Muscle layer of colon (tissue), 2 donors: Measurements from ENCODE around the gene ADAMTS15.
A peak's percentile ranks its signal among the peaks of the same experiment; 100 is the strongest.

ENCODE experiments used
- H3K27ac ChIP-seq: one replicate; pipeline ENCODE4 v1.7.0; 2013; ENCODE audit warnings: low read depth, mild to moderate bottlenecking, low read length, moderate library complexity
- H3K27me3 ChIP-seq, 2 donors: one replicate each; pipeline ENCODE4 v1.7.0; 2013; ENCODE audit warnings: low read length in 2 of 2, mild to moderate bottlenecking in 2 of 2; ENCODE audit not compliant: insufficient read depth in 2 of 2, control insufficient read depth in 1 of 2
- H3K36me3 ChIP-seq: one replicate; pipeline ENCODE4 v1.7.0; 2013; ENCODE audit warnings: mild to moderate bottlenecking, low read length; ENCODE audit not compliant: insufficient read depth
- H3K4me1 ChIP-seq: one replicate; pipeline ENCODE4 v1.7.0; 2013; ENCODE audit warnings: mild to moderate bottlenecking, low read length; ENCODE audit not compliant: insufficient read depth
- H3K4me3 ChIP-seq, 2 donors: one replicate each; pipeline ENCODE4 v1.7.0; 2013; ENCODE audit warnings: low read length in 2 of 2, low read depth in 1 of 2, mild to moderate bottlenecking in 1 of 2, moderate library complexity in 1 of 2
- H3K9ac ChIP-seq: one replicate; pipeline ENCODE4 v1.7.0; 2013; ENCODE audit warnings: low read length
- H3K9me3 ChIP-seq: one replicate; pipeline ENCODE4 v1.7.0; 2013; ENCODE audit warnings: mild to moderate bottlenecking, low read length
- donor health status: abdominal sarcoma.
- donor health status: Adenocarcinoma of cecum.

ADAMTS15 gene

GRCh38 chr11:130448416-130449309 lies at the start of gene ADAMTS15:
Gene ADAMTS15 (plus strand): TSS chr11:130448645. CDS start chr11:130448974, 329 bp downstream.
- Histone ChIP-seq H3K27ac (peak within 1 kb of the TSS; percentile 50), H3K9ac (peak within 1 kb of the TSS; percentile 17), H3K9me3 (no peaks in the 10 kb centered on the region), H3K4me3 (peak within 1 kb of the TSS; percentile 71 to 83), H3K27me3 (peaks cover 0 to 9% of the 10 kb centered on the region in 2 donors), H3K4me1 (peaks cover 12% of the 10 kb centered on the region), H3K36me3 (no peaks in the 10 kb centered on the region)

GRCh38 chr11:130399196-130399595 lies 49.2 kb upstream of the ADAMTS15 start:
- Histone ChIP-seq H3K36me3 (no peaks in the 10 kb centered on the region), H3K4me3 (no peak overlapping the region), H3K27ac (no peak overlapping the region)

GRCh38 chr11:130400781-130401483 lies 47.5 kb upstream of the ADAMTS15 start:
- H3K4me3 ChIP-seq: no peak overlapping the region
- H3K9ac ChIP-seq: no peak overlapping the region
- peak overlapping the region; percentile 90 for H3K27ac ChIP-seq
- no peaks in the 10 kb centered on the region for H3K9me3 ChIP-seq
- H3K36me3 ChIP-seq: peaks cover 6% of the 10 kb centered on the region
- H3K27me3 ChIP-seq: no peaks in the 10 kb centered on the region
- H3K4me1 ChIP-seq: peaks cover 50% of the 10 kb centered on the region

More at GRCh38 chr11:130399196-130399595, 49.2 kb upstream of the ADAMTS15 start:
- Histone ChIP-seq H3K4me1 (peaks cover 45% of the 10 kb centered on the region), H3K9me3 (no peaks in the 10 kb centered on the region), H3K27me3 (no peaks in the 10 kb centered on the region), H3K9ac (no peak overlapping the region)

GRCh38 chr11:130402570-130402969 lies 45.9 kb upstream of the ADAMTS15 start:
- H3K27ac ChIP-seq: peak overlapping the region; percentile 90
- H3K36me3 ChIP-seq: peaks cover 6% of the 10 kb centered on the region
- peak overlapping the region in 1 of 2 donors; percentile 39 for H3K4me3 ChIP-seq
- peaks cover 59% of the 10 kb centered on the region for H3K4me1 ChIP-seq
- peak overlapping the region; percentile 18 for H3K9ac ChIP-seq
- H3K27me3 ChIP-seq: no peaks in the 10 kb centered on the region
- H3K9me3 ChIP-seq: no peaks in the 10 kb centered on the region

- H3K9ac ChIP-seq: peak overlapping the region; percentile 18
- H3K27ac ChIP-seq: peak overlapping the region; percentile 90
- H3K36me3 ChIP-seq: peaks cover 6% of the 10 kb centered on the region
- H3K27me3 ChIP-seq: no peaks in the 10 kb centered on the region
- peaks cover 66% of the 10 kb centered on the region for H3K4me1 ChIP-seq
- no peaks in the 10 kb centered on the region for H3K9me3 ChIP-seq
- peak overlapping the region in 1 of 2 donors; percentile 39 for H3K4me3 ChIP-seq
Observed at GRCh38 chr11:130403271-130403804, 45.1 kb upstream of the ADAMTS15 start.

GRCh38 chr11:130403967-130404366 lies 44.5 kb upstream of the ADAMTS15 start:
- Histone ChIP-seq H3K36me3 (peaks cover 6% of the 10 kb centered on the region), H3K27ac (peak overlapping the region; percentile 90), H3K9me3 (no peaks in the 10 kb centered on the region), H3K27me3 (no peaks in the 10 kb centered on the region), H3K4me3 (no peak overlapping the region), H3K9ac (no peak overlapping the region), H3K4me1 (peaks cover 73% of the 10 kb centered on the region)

GRCh38 chr11:130404727-130405126 lies 43.7 kb upstream of the ADAMTS15 start:
- H3K9ac ChIP-seq: no peak overlapping the region
- peaks cover 6% of the 10 kb centered on the region for H3K36me3 ChIP-seq
- H3K9me3 ChIP-seq: no peaks in the 10 kb centered on the region
- no peaks in the 10 kb centered on the region for H3K27me3 ChIP-seq
- H3K4me1 ChIP-seq: peaks cover 80% of the 10 kb centered on the region
- H3K4me3 ChIP-seq: no peak overlapping the region
- peak overlapping the region; percentile 90 for H3K27ac ChIP-seq

- Histone ChIP-seq H3K4me1 (peaks cover 81% of the 10 kb centered on the region), H3K27ac (no peak overlapping the region), H3K9ac (no peak overlapping the region), H3K36me3 (peaks cover 6% of the 10 kb centered on the region), H3K9me3 (no peaks in the 10 kb centered on the region), H3K27me3 (no peaks in the 10 kb centered on the region), H3K4me3 (no peak overlapping the region)
Observed at GRCh38 chr11:130405428-130405827, 43.0 kb upstream of the ADAMTS15 start.

- no peaks in the 10 kb centered on the region for H3K9me3 ChIP-seq
- H3K9ac ChIP-seq: no peak overlapping the region
- H3K27ac ChIP-seq: peak overlapping the region; percentile 76
- no peak overlapping the region for H3K4me3 ChIP-seq
- peaks cover 6% of the 10 kb centered on the region for H3K36me3 ChIP-seq
- H3K4me1 ChIP-seq: peaks cover 56% of the 10 kb centered on the region
- H3K27me3 ChIP-seq: no peaks in the 10 kb centered on the region
Observed at GRCh38 chr11:130407978-130408377, 40.5 kb upstream of the ADAMTS15 start.

GRCh38 chr11:130408401-130408890 lies 40.0 kb upstream of the ADAMTS15 start:
- Histone ChIP-seq H3K27ac (peak overlapping the region; percentile 76), H3K4me3 (no peak overlapping the region), H3K36me3 (peaks cover 6% of the 10 kb centered on the region), H3K9ac (no peak overlapping the region), H3K4me1 (peaks cover 56% of the 10 kb centered on the region), H3K9me3 (no peaks in the 10 kb centered on the region), H3K27me3 (no peaks in the 10 kb centered on the region)

GRCh38 chr11:130408901-130409300 lies 39.5 kb upstream of the ADAMTS15 start:
- H3K27ac ChIP-seq: peak overlapping the region; percentile 76
- H3K36me3 ChIP-seq: peaks cover 6% of the 10 kb centered on the region
- no peak overlapping the region for H3K9ac ChIP-seq
- H3K4me1 ChIP-seq: peaks cover 56% of the 10 kb centered on the region
- no peak overlapping the region for H3K4me3 ChIP-seq
- H3K27me3 ChIP-seq: no peaks in the 10 kb centered on the region
- H3K9me3 ChIP-seq: no peaks in the 10 kb centered on the region
